HG02571 (cell line): ENCODE data around the gene GPI.

Experiments used
- ATAC-seq: cut with Tn5 transposase; IDR thresholded peaks from one replicate; pipeline ENCODE4 v1.9.1; 2021; ENCODE audit warnings: mild to moderate bottlenecking, moderate library complexity; ENCODE audit not compliant: unreplicated experiment

GPI gene

DNA sequence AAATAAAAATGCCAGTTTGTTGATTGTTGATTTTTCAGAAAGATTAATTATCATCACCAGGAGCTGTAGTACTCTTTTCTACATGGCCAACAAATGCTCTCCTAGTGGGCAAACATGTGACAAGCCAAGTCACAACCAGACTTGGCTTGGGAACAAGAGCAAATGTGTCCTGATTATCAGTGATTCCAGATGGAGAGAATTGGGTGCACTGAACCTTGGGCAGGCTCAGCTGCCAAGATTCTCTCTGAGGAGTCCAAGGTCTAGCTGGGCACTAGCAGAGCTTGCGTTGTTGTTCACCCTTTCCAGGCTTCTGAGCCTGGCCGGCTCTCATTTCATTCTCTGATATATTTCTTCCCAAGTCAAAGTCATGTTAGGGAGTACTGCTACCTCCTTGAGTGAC, 27.3 kb upstream of the GPI start:
- no peak for ATAC-seq

GRCh38 chr19:34341935-34342680, 22.9 kb upstream of the GPI start:
- ATAC-seq: no peak

DNA sequence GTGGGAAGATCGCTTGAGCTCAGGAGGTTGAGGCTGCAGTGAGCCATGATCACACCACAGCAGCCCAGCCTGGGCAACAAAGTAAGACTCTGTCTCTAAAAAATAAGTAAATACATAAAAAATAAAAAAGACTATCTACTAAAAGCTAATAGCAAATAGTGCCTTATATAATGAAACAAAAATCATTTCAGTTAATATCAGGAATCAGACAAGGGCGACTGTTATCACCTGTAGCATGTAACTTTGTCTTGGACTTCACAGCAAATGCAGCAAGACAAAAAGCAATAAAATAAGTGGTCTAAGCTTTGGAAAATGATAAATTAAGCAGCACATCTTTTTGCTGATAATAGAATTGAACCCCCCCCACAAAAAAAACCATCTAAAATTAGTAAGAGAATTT, 21.2 kb upstream of the GPI start:
- no peak for ATAC-seq

GRCh38 chr19:34345947-34346351, 19.0 kb upstream of the GPI start:
- ATAC-seq: no peak

GRCh38 chr19:34347561-34348165, 17.3 kb upstream of the GPI start:
- no peak for ATAC-seq

DNA sequence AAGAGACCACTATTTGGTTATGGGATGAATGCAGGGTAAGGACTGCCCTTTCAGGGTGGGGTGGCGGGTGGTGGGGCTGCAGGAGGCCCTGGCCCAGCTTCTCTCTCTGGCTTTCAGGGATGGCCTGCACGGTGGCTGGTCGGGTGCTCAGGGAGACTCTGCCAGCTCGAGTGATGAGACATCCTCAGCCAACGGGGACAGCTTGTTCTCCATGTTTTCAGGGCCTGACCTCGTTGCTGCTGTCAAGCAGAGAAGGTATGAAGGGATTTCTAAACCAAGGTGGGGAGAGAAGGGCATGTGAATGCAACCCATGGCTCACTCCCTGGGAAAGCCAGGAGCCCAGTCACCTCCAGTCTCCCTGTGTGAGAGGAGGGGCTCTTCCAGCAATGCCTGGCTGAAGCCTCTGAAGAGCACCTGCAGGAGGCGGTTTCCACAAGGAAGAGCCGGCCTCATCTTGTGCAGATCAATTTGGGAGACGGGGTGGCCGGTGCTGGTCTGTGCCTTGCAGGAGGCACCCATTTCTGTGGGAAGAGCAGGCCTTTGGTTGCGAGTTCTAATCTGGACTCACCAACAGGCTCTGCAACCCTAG, 16.0 kb upstream of the GPI start:
- no peak for ATAC-seq

- ATAC-seq: no peak
These were observed 14.8 kb upstream of the GPI start for GRCh38 chr19:34350161-34350561.

GRCh38 chr19:34351382-34351826, 13.6 kb upstream of the GPI start:
- ATAC-seq: no peak

- ATAC-seq: no peak
These were observed 11.4 kb upstream of the GPI start for GRCh38 chr19:34353546-34353945.

DNA sequence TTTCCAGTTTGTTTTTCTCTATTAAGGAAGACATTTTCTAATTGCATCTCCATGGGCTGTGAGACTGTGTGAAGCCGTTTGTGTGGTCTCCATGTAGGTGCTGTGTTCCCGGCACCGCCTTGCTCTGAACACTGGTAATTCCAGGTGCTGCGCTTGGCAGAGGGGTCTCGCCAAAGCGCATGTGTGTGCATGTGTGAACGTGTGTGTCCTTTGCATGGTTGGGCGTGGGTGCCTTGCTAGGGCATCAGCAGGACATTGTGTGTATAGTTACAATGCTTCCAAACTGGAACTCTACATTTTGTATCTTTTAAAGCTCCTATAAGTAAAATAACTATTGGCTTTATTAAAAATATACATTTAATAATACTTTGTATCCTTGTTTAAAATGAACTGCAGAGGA, 9.8 kb upstream of the GPI start:
- ATAC-seq: no peak

DNA sequence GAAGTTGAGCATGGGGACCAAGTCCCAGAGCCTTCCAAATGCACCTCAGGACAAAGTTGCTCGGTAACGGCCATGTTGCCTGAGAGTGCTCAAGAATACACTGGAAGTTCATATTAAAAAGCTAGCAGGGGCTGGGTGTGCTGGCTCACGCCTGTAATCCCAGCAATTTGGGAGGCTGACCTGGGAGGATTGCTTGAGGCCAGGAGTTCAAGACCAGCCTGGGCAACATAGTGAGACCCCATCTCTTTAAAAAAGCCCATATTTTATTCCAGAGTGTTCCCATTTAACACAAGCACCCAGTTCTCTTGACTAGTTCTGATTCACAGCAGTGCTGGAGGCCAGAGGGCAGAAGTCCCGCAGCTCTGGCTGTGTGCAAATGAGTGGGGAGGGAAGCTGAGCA, 8.1 kb upstream of the GPI start:
- ATAC-seq: no peak

DNA sequence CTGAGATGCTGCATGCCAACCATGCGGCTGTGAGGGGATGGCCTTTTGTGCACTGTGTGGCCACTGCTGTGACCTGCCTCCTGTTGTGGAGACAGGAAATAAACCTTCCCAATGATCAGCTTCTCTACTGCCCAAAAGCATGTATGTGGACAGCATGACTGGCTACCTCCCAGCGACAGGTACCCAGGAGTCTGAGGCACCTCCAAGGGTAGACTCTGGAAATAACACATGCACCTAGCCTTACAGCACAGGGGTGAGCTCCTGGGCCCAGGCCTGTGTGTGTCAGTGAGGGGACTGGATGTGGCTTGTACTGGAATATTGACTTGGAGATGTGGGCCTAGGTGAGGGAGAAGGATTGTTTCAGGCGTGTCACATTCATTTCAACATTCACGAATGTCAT, 7.6 kb upstream of the GPI start:
- no peak for ATAC-seq

- peak; percentile 87 for ATAC-seq
These were observed 5.6 kb upstream of the GPI start for GRCh38 chr19:34359140-34359953.

GRCh38 chr19:34359954-34360315, 5.1 kb upstream of the GPI start:
- ATAC-seq: no peak

DNA sequence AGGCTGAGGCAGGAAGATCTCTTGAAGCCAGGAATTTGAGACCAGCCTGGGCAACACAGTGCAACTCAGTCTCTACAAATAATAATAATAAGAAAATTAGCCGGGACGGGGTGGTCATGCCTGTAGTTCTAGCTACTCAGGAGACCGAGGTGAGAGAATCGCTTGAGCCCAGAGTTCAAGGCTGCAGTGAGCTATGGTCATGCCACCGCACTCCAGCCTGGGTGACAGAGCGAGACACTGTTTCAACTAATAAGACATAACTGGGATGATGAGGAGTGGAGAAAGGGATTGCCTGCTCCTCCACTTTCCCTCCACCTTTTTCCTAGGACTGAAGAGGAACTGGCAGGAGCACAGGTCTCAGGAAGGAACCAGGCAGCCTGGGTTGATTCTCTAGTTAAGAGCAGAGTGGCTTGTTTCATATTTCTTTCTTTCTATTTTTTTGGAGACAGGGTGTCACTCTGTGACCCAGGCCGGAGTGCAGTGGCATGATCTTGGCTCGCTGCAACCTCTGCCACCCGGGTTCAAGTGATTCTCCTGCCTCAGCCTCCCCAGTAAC, 4.6 kb upstream of the GPI start:
- no peak for ATAC-seq

- ATAC-seq: no peak
These were observed 2.3 kb upstream of the GPI start for GRCh38 chr19:34362679-34363069.

GRCh38 chr19:34363094-34363493, 1.9 kb upstream of the GPI start:
- ATAC-seq: no peak

DNA sequence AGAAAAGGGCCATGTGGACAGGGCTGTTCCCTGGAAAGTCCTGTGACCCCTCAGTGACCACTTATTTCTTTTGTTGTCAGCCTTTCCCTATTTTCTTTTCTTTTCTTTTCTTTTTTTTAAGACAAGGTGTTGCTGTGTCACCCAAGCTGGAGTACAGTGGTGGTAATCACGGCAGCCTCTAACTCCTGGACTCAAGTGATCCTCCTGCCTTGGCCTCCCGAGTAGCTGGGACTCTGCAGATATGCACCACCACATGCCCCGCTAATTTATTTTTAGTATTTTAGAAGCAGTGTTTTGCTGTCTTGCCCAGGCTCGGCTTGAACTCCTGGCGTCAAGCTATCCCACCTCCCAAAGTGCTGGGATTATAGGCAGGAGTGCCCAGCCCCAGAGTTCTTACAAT, 1.1 kb upstream of the GPI start:
- no peak for ATAC-seq

DNA sequence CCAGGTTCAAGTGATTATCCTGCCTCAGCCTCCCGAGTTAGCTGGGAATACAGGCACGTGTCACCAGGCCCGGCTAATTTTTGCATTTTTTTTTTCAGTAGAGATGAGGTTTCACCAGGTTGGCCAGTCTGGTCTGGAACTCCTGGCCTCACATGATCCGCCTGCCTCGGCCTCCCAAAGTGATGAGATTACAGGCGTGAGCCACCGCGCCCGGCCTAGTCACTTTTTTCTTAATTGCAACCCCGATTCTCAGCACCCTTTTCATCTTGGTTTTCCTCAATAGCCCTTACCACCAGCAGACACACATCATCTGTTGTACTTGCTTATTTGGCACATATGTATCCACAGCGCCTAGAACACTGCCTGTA, 550 bp upstream of the GPI start:
- ATAC-seq: no peak

DNA sequence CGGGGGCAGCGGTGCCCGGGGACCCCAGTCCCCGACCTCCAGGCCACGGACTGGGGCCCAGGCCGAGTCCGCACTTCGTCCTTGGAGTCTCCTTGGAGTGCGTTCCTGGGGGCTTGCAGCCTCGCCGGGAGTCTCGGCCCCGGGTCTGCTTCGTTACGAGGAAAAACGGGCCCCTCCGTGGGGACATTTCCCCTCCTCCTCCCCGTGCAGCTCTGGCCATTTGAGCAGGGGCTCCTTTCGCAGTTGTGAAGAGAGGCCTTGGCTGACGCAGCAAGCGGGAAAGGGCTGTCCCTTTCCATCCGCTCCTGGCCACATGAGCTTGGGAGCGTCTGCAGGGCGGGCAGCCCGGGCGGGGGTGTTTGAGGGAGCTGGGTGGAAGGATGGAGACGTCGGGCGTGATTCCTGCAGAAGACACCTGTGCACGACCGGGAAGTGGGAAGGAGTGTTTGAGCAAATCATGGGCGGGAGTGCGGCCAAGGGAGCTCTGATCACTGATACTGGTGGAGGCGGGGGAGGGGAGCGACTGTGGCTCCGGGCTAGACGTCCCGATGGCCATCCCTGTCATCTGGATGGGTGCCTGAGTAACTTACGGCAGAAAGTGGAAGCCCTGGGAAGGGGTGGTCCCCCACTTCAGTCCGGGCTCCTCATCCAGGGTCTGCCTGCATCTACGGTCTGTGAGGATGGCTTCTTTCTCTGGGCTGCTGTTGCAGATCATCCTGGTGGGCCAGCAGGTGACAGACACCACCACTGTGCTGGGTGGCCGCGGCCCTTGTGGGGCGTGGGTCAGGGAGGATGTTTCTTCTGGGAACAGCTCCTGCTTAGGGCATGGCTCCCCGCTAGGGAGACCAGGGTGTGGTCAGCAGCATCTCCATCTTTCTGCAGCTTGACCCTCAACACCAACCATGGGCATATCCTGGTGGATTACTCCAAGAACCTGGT, 736 bp downstream of the GPI start:
- ATAC-seq: no peak
